ENCODE data around the gene DPYSL5. TPM values are rescaled to one million over a fixed set of nuclear protein-coding genes. Genes with fewer than 3 reads are reported as not detected.

DPYSL5 gene
- total and polyA plus RNA-seq, 2 donors (not counting 1 experiment from before 2014, with no cell fraction given): not detected

DNA sequence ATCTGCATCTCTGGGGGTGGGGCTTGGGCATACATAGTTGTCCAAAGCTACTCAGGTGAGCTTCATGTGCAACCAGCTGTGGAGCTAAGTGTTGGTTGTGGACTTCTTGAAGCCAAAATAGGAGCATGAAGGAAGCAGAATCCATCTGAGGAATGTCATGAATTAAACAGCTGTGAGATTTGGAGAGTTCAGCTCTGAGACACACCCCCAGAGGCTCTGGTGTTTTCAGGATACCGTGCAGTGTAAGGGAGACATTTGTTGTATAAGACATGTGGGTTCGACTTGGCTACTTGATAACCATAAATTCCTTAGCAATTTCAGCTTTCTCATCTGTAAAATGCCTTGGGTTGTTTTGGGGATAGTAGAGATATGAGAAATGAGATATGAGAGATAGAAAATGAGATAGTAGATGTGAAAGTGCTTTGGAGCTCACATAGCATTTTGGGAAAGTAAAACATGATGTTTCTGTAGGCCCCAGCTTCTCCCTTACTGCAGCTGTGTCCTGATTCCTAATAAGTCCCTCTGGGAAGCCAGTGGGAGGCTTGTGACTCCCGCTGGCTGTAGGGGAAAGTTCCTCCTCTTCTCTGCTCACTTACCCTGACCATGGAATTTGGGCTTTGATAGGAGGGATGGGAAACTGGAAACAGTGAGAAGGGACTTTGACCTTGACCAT, 50.0 kb downstream of the DPYSL5 start:
- Mint-ChIP-seq H3K9me3 (ENCODE audit: insufficient read depth) (no peaks in the 10 kb centered on the region), H3K27ac (no peak overlapping the region), H3K27me3 (peaks cover 19% of the 10 kb centered on the region), H3K4me1 (no peaks in the 10 kb centered on the region), H3K4me3 (no peak overlapping the region)
- H3K79me2 ChIP-seq (ENCODE audit: control insufficient read depth, insufficient read depth, low read length): no peaks in the 10 kb centered on the region
- H3K4me2 ChIP-seq (replicated peaks; ENCODE audit: low read depth, low read length, poor library complexity, severe bottlenecking): no peak overlapping the region
- H3K27ac ChIP-seq (ENCODE audit: low read length in 2 of 2): no peak overlapping the region
- H3K27me3 ChIP-seq (replicated peaks in 1 of 4; ENCODE audit: control extremely low read depth in 1 of 4, control insufficient read depth in 3 of 4, insufficient read depth in 4 of 4, low read length in 3 of 4): peaks cover 0 to 3% (median 1%) of the 10 kb centered on the region in 4 experiments
- TF ChIP-seq, protein P1, sequence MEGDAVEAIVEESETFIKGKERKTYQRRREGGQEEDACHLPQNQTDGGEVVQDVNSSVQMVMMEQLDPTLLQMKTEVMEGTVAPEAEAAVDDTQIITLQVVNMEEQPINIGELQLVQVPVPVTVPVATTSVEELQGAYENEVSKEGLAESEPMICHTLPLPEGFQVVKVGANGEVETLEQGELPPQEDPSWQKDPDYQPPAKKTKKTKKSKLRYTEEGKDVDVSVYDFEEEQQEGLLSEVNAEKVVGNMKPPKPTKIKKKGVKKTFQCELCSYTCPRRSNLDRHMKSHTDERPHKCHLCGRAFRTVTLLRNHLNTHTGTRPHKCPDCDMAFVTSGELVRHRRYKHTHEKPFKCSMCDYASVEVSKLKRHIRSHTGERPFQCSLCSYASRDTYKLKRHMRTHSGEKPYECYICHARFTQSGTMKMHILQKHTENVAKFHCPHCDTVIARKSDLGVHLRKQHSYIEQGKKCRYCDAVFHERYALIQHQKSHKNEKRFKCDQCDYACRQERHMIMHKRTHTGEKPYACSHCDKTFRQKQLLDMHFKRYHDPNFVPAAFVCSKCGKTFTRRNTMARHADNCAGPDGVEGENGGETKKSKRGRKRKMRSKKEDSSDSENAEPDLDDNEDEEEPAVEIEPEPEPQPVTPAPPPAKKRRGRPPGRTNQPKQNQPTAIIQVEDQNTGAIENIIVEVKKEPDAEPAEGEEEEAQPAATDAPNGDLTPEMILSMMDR (IDR thresholded peaks at IDR 0.05): no peak
- no peak for TF ChIP-seq EZH2 (IDR thresholded peaks at IDR 0.05; ENCODE audit: borderline replicate concordance, insufficient read depth, low read depth, low read length, poor library complexity, severe bottlenecking)
- ATAC-seq (ENCODE audit: low read depth) (no peak), DNase-seq (no peak)
- no peak overlapping the region for H2AFZ ChIP-seq (ENCODE audit: insufficient read depth, low read depth, low read length, poor library complexity, severe bottlenecking)
- intact Hi-C loops (cut with micrococcal nuclease): no loop called here
- H3K4me1 ChIP-seq (ENCODE audit: control insufficient read depth in 2 of 2, insufficient read depth in 2 of 2, low read length in 2 of 2): no peaks in the 10 kb centered on the region
- WGBS (ENCODE audit: insufficient coverage): no CpG with 5 or more reads among the region's 3 CpGs
- H3K9ac ChIP-seq (ENCODE audit: low read length): no peak overlapping the region
- no peaks in the 10 kb centered on the region for H3K9me3 ChIP-seq (ENCODE audit: control extremely low read depth in 1 of 3, control insufficient read depth in 2 of 3, insufficient read depth in 1 of 3, low read length in 2 of 3)
- CTCF ChIA-PET: interaction anchor here (1.1 kb wide), 1 partner anchor 64 kb away, joined by 3 read pairs; no protein-coding TSS in a partner anchor
- POLR2A ChIA-PET: no interaction called here
- no peak overlapping the region for H3K4me3 ChIP-seq (ENCODE audit: control extremely low read depth in 1 of 5, extremely low read depth in 1 of 5, insufficient read depth in 1 of 5, low read depth in 2 of 5, low read length in 4 of 5)
- no peaks in the 10 kb centered on the region for H4K20me1 ChIP-seq (ENCODE audit: control insufficient read depth, insufficient read depth, low read length, poor library complexity, severe bottlenecking)
- no peaks in the 10 kb centered on the region for H3K36me3 ChIP-seq (replicated peaks in 1 of 2; ENCODE audit: control extremely low read depth in 1 of 2, control insufficient read depth in 1 of 2, extremely low read depth in 1 of 2, insufficient read depth in 2 of 2, low read length in 1 of 2)

GRCh38 chr2:26898480-26899078, 50.6 kb downstream of the DPYSL5 start:
- Mint-ChIP-seq H3K4me3 (no peak overlapping the region), H3K27ac (no peak overlapping the region), H3K4me1 (no peaks in the 10 kb centered on the region), H3K27me3 (peaks cover 19% of the 10 kb centered on the region), H3K9me3 (ENCODE audit: insufficient read depth) (no peaks in the 10 kb centered on the region)
- Histone ChIP-seq H4K20me1 (ENCODE audit: control insufficient read depth, insufficient read depth, low read length, poor library complexity, severe bottlenecking) (no peaks in the 10 kb centered on the region), H3K27me3 (replicated peaks in 1 of 4; ENCODE audit: control extremely low read depth in 1 of 4, control insufficient read depth in 3 of 4, insufficient read depth in 4 of 4, low read length in 3 of 4) (peaks cover 0 to 3% (median 1%) of the 10 kb centered on the region in 4 experiments), H3K27ac (ENCODE audit: low read length in 2 of 2) (no peak overlapping the region), H3K9me3 (ENCODE audit: control extremely low read depth in 1 of 3, control insufficient read depth in 2 of 3, insufficient read depth in 1 of 3, low read length in 2 of 3) (no peaks in the 10 kb centered on the region), H3K9ac (ENCODE audit: low read length) (no peak overlapping the region), H3K4me2 (replicated peaks; ENCODE audit: low read depth, low read length, poor library complexity, severe bottlenecking) (no peak overlapping the region), H2AFZ (ENCODE audit: insufficient read depth, low read depth, low read length, poor library complexity, severe bottlenecking) (no peak overlapping the region), H3K36me3 (replicated peaks in 1 of 2; ENCODE audit: control extremely low read depth in 1 of 2, control insufficient read depth in 1 of 2, extremely low read depth in 1 of 2, insufficient read depth in 2 of 2, low read length in 1 of 2) (no peaks in the 10 kb centered on the region), H3K4me3 (ENCODE audit: control extremely low read depth in 1 of 5, extremely low read depth in 1 of 5, insufficient read depth in 1 of 5, low read depth in 2 of 5, low read length in 4 of 5) (no peak overlapping the region), H3K79me2 (ENCODE audit: control insufficient read depth, insufficient read depth, low read length) (no peaks in the 10 kb centered on the region), H3K4me1 (ENCODE audit: control insufficient read depth in 2 of 2, insufficient read depth in 2 of 2, low read length in 2 of 2) (no peaks in the 10 kb centered on the region)
- ChIA-PET POLR2A (no interaction called here), CTCF (interaction anchor here (1.3 kb wide), 1 partner anchor 9 kb away, joined by 3 read pairs; no protein-coding TSS in a partner anchor)
- TF ChIP-seq, protein P1 (IDR thresholded peaks at IDR 0.05): no peak
- no peak for TF ChIP-seq EZH2 (IDR thresholded peaks at IDR 0.05; ENCODE audit: borderline replicate concordance, insufficient read depth, low read depth, low read length, poor library complexity, severe bottlenecking)
- WGBS (ENCODE audit: insufficient coverage): 95% methylated on average over 14 of the region's 15 CpGs
- DNase-seq (no peak), ATAC-seq (ENCODE audit: low read depth) (no peak)
- intact Hi-C loops (cut with micrococcal nuclease): no loop called here

All from B cell (primary cell).